Chondrocyte (in vitro differentiated cells): ENCODE measurements around the gene PLCG2. TPM values are rescaled to one million over a fixed set of nuclear protein-coding genes. Genes with fewer than 3 reads are reported as not detected.
A peak's percentile ranks its signal among the peaks of the same experiment; 100 is the strongest.
"Not testable (repeated sequence)": the region's sequence is repeated elsewhere in the genome, so short reads cannot be mapped to it uniquely, and the experiment has no call there.

Experiments used
- DNase-seq: peaks from one replicate; pipeline ENCODE4 v3.0.0; 2021; ENCODE audit warnings: mixed read lengths, low spot score
- H3K27ac Mint-ChIP-seq: one replicate; pipeline ENCODE4 v1.8.0; 2021; ENCODE audit warnings: mild to moderate bottlenecking, moderate library complexity, mixed read lengths; ENCODE audit not compliant: unreplicated experiment
- H3K27me3 Mint-ChIP-seq: 2 replicates; pipeline ENCODE4 v1.8.0; 2021; ENCODE audit warnings: low read depth, mixed read lengths
- H3K36me3 Mint-ChIP-seq: 2 replicates; pipeline ENCODE4 v1.8.0; 2021; ENCODE audit warnings: low read depth, mixed read lengths
- H3K4me1 Mint-ChIP-seq: 2 replicates; pipeline ENCODE4 v1.8.0; 2021; ENCODE audit warnings: low read depth, mild to moderate bottlenecking, mixed read lengths
- H3K4me3 Mint-ChIP-seq: one replicate; pipeline ENCODE4 v1.8.0; 2021; ENCODE audit warnings: mild to moderate bottlenecking, moderate library complexity, mixed read lengths; ENCODE audit not compliant: unreplicated experiment
- H3K9me3 Mint-ChIP-seq: 2 replicates; pipeline ENCODE4 v1.8.0; 2021; ENCODE audit warnings: low read depth, mixed read lengths
- total RNA-seq: library from RNA; stranded (reverse); gene quantifications from 3 replicates; pipeline ENCODE4 v1.2.1, GENCODE V29; 2021
- TF ChIP-seq, protein P1 (sequence below): fragments of 200-600 bp; sonication (generic); IDR thresholded peaks from 2 replicates; pipeline ENCODE4 v1.5.0; 2021; ENCODE audit warnings: antibody characterized with exemption, mild to moderate bottlenecking, moderate library complexity

Gene PLCG2
- total RNA-seq, 1 donor from 2014 or later, result 1.1 TPM

DNA sequence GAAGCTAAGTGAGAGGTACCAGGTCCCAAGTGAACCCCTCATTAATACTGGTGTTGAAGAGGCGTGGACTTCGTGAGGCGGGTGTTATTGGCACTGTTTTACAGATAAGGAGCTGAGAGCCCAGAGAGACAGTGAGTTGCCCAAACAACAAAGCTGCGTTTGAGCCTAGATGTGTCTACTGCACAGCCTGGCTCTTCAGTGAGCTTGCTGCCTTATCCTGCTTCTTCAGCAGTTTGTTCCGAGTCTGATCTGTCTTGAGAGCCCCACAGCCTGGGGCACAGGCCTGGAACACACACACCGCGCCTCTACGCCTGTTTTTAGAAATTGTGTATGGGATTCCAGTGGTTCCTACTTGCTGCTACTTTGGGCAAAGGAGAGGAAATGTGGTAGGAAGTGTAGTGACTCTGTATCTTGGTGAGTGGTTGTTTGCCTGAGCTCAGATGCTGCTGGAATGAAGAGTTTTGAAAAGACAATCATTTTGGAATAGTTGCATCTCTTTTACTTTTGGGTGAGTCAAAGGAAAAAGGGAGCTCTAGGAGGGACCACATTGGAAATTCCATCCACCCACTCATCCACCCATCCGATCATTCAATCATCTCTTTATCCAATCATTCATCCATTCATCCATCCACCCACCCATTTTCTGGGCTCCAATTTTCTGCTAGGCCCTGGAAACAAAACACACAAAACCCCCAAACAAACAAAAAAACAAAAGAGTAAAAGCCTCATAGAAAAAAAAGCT lies 22.3 kb upstream of the PLCG2 start:
- H3K9me3 Mint-ChIP-seq, result no peaks in the 10 kb centered on the region
- H3K4me1 Mint-ChIP-seq, result no peaks in the 10 kb centered on the region
- DNase-seq, result no peak
- H3K36me3 Mint-ChIP-seq, result no peaks in the 10 kb centered on the region
- H3K27me3 Mint-ChIP-seq, result no peaks in the 10 kb centered on the region
- no peak overlapping the region for H3K27ac Mint-ChIP-seq
- no peak overlapping the region for H3K4me3 Mint-ChIP-seq
- TF ChIP-seq, protein P1, sequence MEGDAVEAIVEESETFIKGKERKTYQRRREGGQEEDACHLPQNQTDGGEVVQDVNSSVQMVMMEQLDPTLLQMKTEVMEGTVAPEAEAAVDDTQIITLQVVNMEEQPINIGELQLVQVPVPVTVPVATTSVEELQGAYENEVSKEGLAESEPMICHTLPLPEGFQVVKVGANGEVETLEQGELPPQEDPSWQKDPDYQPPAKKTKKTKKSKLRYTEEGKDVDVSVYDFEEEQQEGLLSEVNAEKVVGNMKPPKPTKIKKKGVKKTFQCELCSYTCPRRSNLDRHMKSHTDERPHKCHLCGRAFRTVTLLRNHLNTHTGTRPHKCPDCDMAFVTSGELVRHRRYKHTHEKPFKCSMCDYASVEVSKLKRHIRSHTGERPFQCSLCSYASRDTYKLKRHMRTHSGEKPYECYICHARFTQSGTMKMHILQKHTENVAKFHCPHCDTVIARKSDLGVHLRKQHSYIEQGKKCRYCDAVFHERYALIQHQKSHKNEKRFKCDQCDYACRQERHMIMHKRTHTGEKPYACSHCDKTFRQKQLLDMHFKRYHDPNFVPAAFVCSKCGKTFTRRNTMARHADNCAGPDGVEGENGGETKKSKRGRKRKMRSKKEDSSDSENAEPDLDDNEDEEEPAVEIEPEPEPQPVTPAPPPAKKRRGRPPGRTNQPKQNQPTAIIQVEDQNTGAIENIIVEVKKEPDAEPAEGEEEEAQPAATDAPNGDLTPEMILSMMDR, result no peak

DNA sequence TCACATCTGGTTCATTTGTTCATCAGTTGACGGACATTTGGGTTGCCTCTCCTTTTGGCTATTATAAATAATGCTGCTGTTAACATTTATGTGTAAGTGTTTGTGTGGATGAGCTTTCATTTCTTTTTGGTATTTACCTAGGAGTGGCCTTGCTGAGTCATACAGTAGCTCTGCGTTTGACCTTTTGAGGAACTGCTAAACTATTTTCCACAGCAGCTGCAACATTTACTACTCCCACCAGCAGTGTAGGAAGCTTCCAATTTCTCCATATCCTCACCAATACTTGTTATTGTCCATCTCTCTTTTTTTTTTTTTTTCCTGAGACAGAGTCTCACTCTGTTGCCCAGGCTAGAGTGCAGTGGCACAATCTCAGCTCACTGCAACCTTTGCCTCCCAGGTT lies 20.7 kb upstream of the PLCG2 start:
- Mint-ChIP-seq H3K4me3 (no peak overlapping the region), H3K36me3 (no peaks in the 10 kb centered on the region), H3K9me3 (no peaks in the 10 kb centered on the region), H3K4me1 (no peaks in the 10 kb centered on the region), H3K27ac (peak overlapping the region; percentile 22), H3K27me3 (peaks cover 3% of the 10 kb centered on the region)
- DNase-seq, result no peak
- TF ChIP-seq, protein P1, result no peak

DNA sequence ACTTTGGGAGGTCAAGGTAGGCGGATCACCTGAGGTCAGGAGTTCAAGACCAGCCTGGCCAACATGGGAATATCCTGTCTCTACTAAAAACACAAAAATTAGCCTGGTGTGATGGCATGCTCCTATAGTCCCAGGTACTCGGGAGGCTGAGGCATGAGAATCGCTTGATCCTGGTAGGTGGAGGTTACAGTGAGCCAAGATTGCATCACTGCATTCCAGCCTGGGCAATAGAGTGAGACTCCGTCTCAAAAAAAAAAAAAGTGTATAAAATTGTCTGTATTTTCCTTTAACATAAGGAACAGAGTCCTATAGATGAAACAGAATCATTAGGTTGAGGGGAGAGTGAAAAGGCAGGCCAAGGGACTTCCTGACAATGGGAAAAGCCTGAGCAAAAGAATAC lies 16.8 kb upstream of the PLCG2 start:
- H3K4me3 Mint-ChIP-seq, H3K4me1 Mint-ChIP-seq, H3K9me3 Mint-ChIP-seq, H3K36me3 Mint-ChIP-seq, H3K27ac Mint-ChIP-seq, DNase-seq: not testable (repeated sequence)
- peaks cover 20% of the 10 kb centered on the region for H3K27me3 Mint-ChIP-seq

DNA sequence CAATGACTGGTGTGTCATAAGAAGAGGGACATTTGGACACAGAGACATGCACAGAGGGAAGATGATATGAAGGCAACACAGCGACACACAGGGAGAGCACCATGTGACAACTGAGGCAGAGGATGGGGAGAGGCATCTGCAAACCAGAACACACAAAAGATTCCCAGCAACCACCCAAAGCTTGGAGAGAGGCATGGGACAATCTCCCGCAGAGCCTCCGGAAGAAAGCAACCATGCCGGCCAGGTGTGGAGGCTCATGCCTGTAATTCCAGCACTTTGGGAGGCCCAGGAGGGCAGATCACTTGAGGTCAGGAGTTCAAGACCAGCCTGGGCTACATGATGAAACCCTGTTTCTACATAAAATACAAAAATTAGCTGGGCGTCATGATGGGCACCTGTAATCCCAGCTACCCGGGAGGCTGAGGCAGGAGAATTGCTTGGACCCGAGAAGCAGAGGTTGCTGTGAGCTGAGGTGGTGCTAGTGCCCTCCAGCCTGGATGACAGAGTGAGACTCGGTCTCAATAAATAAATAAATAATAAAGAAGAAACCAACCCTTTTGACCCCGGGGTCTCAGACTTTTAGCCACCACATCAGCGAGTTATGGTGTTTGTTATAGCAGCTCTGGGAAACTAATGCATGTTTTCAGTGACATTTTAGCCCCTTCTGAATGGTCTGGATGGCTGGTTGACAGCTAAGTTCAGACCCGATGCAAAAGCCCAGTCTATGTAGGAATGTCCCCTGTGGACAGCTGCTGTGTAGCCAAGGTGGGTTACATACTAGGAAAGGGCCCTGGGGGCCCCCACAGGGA lies 13.8 kb upstream of the PLCG2 start:
- TF ChIP-seq, protein P1, result no peak
- Mint-ChIP-seq H3K36me3 (no peaks in the 10 kb centered on the region), H3K4me3 (no peak overlapping the region), H3K27me3 (peaks cover 22% of the 10 kb centered on the region), H3K9me3 (no peaks in the 10 kb centered on the region), H3K27ac (no peak overlapping the region), H3K4me1 (no peaks in the 10 kb centered on the region)
- no peak for DNase-seq

DNA sequence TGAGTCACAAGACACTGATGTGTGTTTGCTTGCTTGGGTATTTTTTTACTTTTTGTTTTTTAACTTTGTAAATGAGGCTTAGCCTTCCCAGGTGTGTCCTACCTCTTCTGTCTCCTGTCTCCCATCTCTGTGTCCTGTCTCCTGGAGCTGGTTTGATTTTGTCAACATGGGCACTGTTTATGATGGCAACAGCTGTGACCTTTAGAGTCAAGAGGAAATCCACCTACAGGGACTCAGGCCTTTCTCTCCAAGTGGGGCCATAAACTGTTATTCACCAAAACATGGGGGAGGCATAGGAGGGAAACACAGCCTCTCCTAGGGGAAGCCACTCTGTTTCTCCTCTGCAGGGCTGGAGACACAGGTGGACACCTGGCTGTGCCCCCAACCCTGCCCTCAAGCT lies 13.1 kb upstream of the PLCG2 start:
- H3K9me3 Mint-ChIP-seq, result no peaks in the 10 kb centered on the region
- no peaks in the 10 kb centered on the region for H3K36me3 Mint-ChIP-seq
- H3K4me3 Mint-ChIP-seq, result no peak overlapping the region
- peaks cover 23% of the 10 kb centered on the region for H3K27me3 Mint-ChIP-seq
- H3K27ac Mint-ChIP-seq, result no peak overlapping the region
- DNase-seq, result no peak
- TF ChIP-seq, protein P1, result no peak
- H3K4me1 Mint-ChIP-seq, result no peaks in the 10 kb centered on the region
